ENCODE data around the gene LDLRAD2. TPM values are rescaled to one million over a fixed set of nuclear protein-coding genes. Genes with fewer than 3 reads are reported as not detected.

Gene LDLRAD2
- polyA plus RNA-seq, 12 donors: 4.1 to 9.6 (median 5.5) TPM; not detected in 1

Other genes starting within 250 kb of the LDLRAD2 start
- 1 to 10 TPM in 11 of 12 donors, not detected in 1; 1.1 to 9.2 (median 1.7) TPM for gene RAP1GAP, start 142.9 kb upstream of the LDLRAD2 start, polyA plus RNA-seq (ENCODE audit: insufficient read length in 12 of 12)
- gene USP48, start 29.1 kb upstream of the LDLRAD2 start, polyA plus RNA-seq (ENCODE audit: insufficient read length in 12 of 12): 10 to 100 TPM in 11 of 12 donors, not detected in 1; 38.1 to 72.3 (median 52.6) TPM
- 100 to 1,000 TPM; 190 to 355 (median 246) TPM for gene HSPG2, start 125.0 kb downstream of the LDLRAD2 start, polyA plus RNA-seq (ENCODE audit: insufficient read length in 12 of 12)
- gene CELA3B, start 164.8 kb downstream of the LDLRAD2 start, polyA plus RNA-seq (ENCODE audit: insufficient read length in 12 of 12): under 1 TPM in 5 of 12 donors, not detected in 7; 0.35 to 0.71 (median 0.65) TPM
- gene CELA3A, start 189.4 kb downstream of the LDLRAD2 start, polyA plus RNA-seq (ENCODE audit: insufficient read length in 12 of 12): under 1 TPM in 5 of 12 donors, not detected in 7; 0.18 to 0.67 (median 0.25) TPM
- 1,000 to 10,000 TPM in 1 of 12 donors, 100 to 1,000 TPM in 11; 200 to 2,247 (median 254) TPM for gene CDC42, start 240.4 kb downstream of the LDLRAD2 start, polyA plus RNA-seq (ENCODE audit: insufficient read length in 12 of 12)